T-helper 17 cell (primary cell): ENCODE data around the gene PTPRC. TPM values are rescaled to one million over a fixed set of nuclear protein-coding genes. Genes with fewer than 3 reads are reported as not detected.
A peak's percentile ranks its signal among the peaks of the same experiment; 100 is the strongest.
"Not testable (repeated sequence)": the region's sequence is repeated elsewhere in the genome, so short reads cannot be mapped to it uniquely, and the experiment has no call there.

Source experiments
- ATAC-seq: fragments of 150-1000 bp; cut with Tn5 transposase; 2 replicates; pipeline ENCODE4 v1.10.0; 2021; ENCODE audit warnings: mild to moderate bottlenecking, moderate library complexity
- DNase-seq, 3 donors: peaks; one replicate each; pipeline versions ENCODE4 v3.0.0 to v3.0.0-alpha.2; 2020 to 2021
- H3K9me3 ChIP-seq: one replicate; pipeline ENCODE4 v1.7.0; 2013; ENCODE audit warnings: low read length, mild to moderate bottlenecking; ENCODE audit not compliant: control insufficient read depth, poor library complexity, severe bottlenecking
- H3K27ac Mint-ChIP-seq: one replicate; pipeline ENCODE4 v1.8.0; 2022; ENCODE audit warnings: mild to moderate bottlenecking, moderate library complexity, mixed read lengths
- H3K27me3 Mint-ChIP-seq: one replicate; pipeline ENCODE4 v1.8.0; 2022; ENCODE audit warnings: mixed read lengths
- H3K36me3 Mint-ChIP-seq: one replicate; pipeline ENCODE4 v1.8.0; 2022; ENCODE audit warnings: low read depth, mixed read lengths
- H3K4me1 Mint-ChIP-seq: one replicate; pipeline ENCODE4 v1.8.0; 2022; ENCODE audit warnings: mild to moderate bottlenecking, mixed read lengths
- H3K4me3 Mint-ChIP-seq: one replicate; pipeline ENCODE4 v1.8.0; 2022; ENCODE audit warnings: mild to moderate bottlenecking, moderate library complexity, mixed read lengths
- total RNA-seq, 4 donors: library from RNA in 2 of 4; stranded (reverse) in 2 of 4; gene quantifications; one replicate each; pipeline ENCODE4 v1.2.3 and lab custom pipeline; 2022 to 2026

The PTPRC gene
- total RNA-seq: 100 to 1,000 TPM; 697 to 813 TPM
- total RNA-seq (lab: John Stamatoyannopoulos, UW): 1,480 to 2,246 reads per million in 2 donors

GRCh38 chr1:198638894-198639635, at the start of gene PTPRC:
Gene PTPRC (plus strand): TSS chr1:198639040. CDS start chr1:198639269, 229 bp downstream.
- H3K27me3 Mint-ChIP-seq: no peaks in the 10 kb centered on the region
- peak within 1 kb of the TSS; percentile 93 for H3K4me3 Mint-ChIP-seq
- peaks cover 21% of the 10 kb centered on the region for H3K36me3 Mint-ChIP-seq
- DNase-seq: no peak
- peak; percentile 70 for ATAC-seq
- no peaks in the 10 kb centered on the region for H3K9me3 ChIP-seq
- peaks cover 47% of the 10 kb centered on the region for H3K4me1 Mint-ChIP-seq
- H3K27ac Mint-ChIP-seq: peak within 1 kb of the TSS; percentile 85

GRCh38 chr1:198590454-198590853, 48.4 kb upstream of the PTPRC start:
- Mint-ChIP-seq H3K36me3 (peaks cover 6% of the 10 kb centered on the region), H3K27ac (no peak overlapping the region), H3K4me1 (no peaks in the 10 kb centered on the region), H3K27me3 (no peaks in the 10 kb centered on the region), H3K4me3 (no peak overlapping the region)
- H3K9me3 ChIP-seq: peaks cover 4% of the 10 kb centered on the region
- ATAC-seq: no peak
- no peak for DNase-seq

- no peak overlapping the region for H3K27ac Mint-ChIP-seq
- no peaks in the 10 kb centered on the region for H3K9me3 ChIP-seq
- ATAC-seq: no peak
- no peak overlapping the region for H3K4me3 Mint-ChIP-seq
- no peak for DNase-seq
- H3K4me1 Mint-ChIP-seq: peaks cover 17% of the 10 kb centered on the region
- peaks cover 4% of the 10 kb centered on the region for H3K36me3 Mint-ChIP-seq
- H3K27me3 Mint-ChIP-seq: no peaks in the 10 kb centered on the region
These were observed 43.1 kb upstream of the PTPRC start for GRCh38 chr1:198595765-198596164.

GRCh38 chr1:198597690-198598430, 41.0 kb upstream of the PTPRC start:
- H3K27me3 Mint-ChIP-seq: no peaks in the 10 kb centered on the region
- no peaks in the 10 kb centered on the region for H3K9me3 ChIP-seq
- peaks cover 24% of the 10 kb centered on the region for H3K4me1 Mint-ChIP-seq
- peak overlapping the region; percentile 39 for H3K4me3 Mint-ChIP-seq
- DNase-seq (no peak), ATAC-seq (peak; percentile 57)
- peak overlapping the region; percentile 48 for H3K27ac Mint-ChIP-seq
- H3K36me3 Mint-ChIP-seq: peaks cover 4% of the 10 kb centered on the region

- Mint-ChIP-seq H3K4me1 (peaks cover 28% of the 10 kb centered on the region), H3K4me3 (peak overlapping the region; percentile 31), H3K27me3 (no peaks in the 10 kb centered on the region), H3K27ac (peak overlapping the region; percentile 14), H3K36me3 (peaks cover 3% of the 10 kb centered on the region)
- ATAC-seq (peak; percentile 71), DNase-seq (no peak)
- H3K9me3 ChIP-seq: no peaks in the 10 kb centered on the region
These were observed 40.0 kb upstream of the PTPRC start for GRCh38 chr1:198598796-198599321.

- no peaks in the 10 kb centered on the region for H3K9me3 ChIP-seq
- H3K36me3 Mint-ChIP-seq: peaks cover 3% of the 10 kb centered on the region
- ATAC-seq: no peak
- peak overlapping the region; percentile 14 for H3K27ac Mint-ChIP-seq
- no peaks in the 10 kb centered on the region for H3K27me3 Mint-ChIP-seq
- no peak for DNase-seq
- H3K4me3 Mint-ChIP-seq: no peak overlapping the region
- H3K4me1 Mint-ChIP-seq: peaks cover 33% of the 10 kb centered on the region
These were observed 39.1 kb upstream of the PTPRC start for GRCh38 chr1:198599749-198600148.

- H3K4me1 Mint-ChIP-seq: peaks cover 33% of the 10 kb centered on the region
- H3K4me3 Mint-ChIP-seq: no peak overlapping the region
- peaks cover 3% of the 10 kb centered on the region for H3K36me3 Mint-ChIP-seq
- no peaks in the 10 kb centered on the region for H3K9me3 ChIP-seq
- no peak for ATAC-seq
- no peak overlapping the region for H3K27ac Mint-ChIP-seq
- no peaks in the 10 kb centered on the region for H3K27me3 Mint-ChIP-seq
- DNase-seq: no peak
These were observed 37.9 kb upstream of the PTPRC start for GRCh38 chr1:198600906-198601305.

- not testable (repeated sequence) for H3K9me3 ChIP-seq, H3K27ac Mint-ChIP-seq, ATAC-seq, H3K36me3 Mint-ChIP-seq, H3K27me3 Mint-ChIP-seq, H3K4me3 Mint-ChIP-seq, DNase-seq
- peaks cover 33% of the 10 kb centered on the region for H3K4me1 Mint-ChIP-seq
These were observed 37.5 kb upstream of the PTPRC start for GRCh38 chr1:198601310-198601709.

GRCh38 chr1:198601936-198602889, 36.6 kb upstream of the PTPRC start:
- H3K9me3 ChIP-seq: no peaks in the 10 kb centered on the region
- peak overlapping the region; percentile 76 for H3K27ac Mint-ChIP-seq
- peaks cover 39% of the 10 kb centered on the region for H3K4me1 Mint-ChIP-seq
- DNase-seq (no peak), ATAC-seq (peak; percentile 35)
- peak overlapping the region; percentile 21 for H3K4me3 Mint-ChIP-seq
- no peaks in the 10 kb centered on the region for H3K36me3 Mint-ChIP-seq
- no peaks in the 10 kb centered on the region for H3K27me3 Mint-ChIP-seq

- ATAC-seq (no peak), DNase-seq (no peak)
- no peaks in the 10 kb centered on the region for H3K27me3 Mint-ChIP-seq
- no peaks in the 10 kb centered on the region for H3K36me3 Mint-ChIP-seq
- no peak overlapping the region for H3K27ac Mint-ChIP-seq
- peaks cover 29% of the 10 kb centered on the region for H3K4me1 Mint-ChIP-seq
- H3K4me3 Mint-ChIP-seq: no peak overlapping the region
- H3K9me3 ChIP-seq: no peaks in the 10 kb centered on the region
These were observed 33.9 kb upstream of the PTPRC start for GRCh38 chr1:198604975-198605374.

GRCh38 chr1:198605406-198605805, 33.4 kb upstream of the PTPRC start:
- Mint-ChIP-seq H3K27ac (no peak overlapping the region), H3K4me1 (peaks cover 30% of the 10 kb centered on the region), H3K27me3 (no peaks in the 10 kb centered on the region), H3K4me3 (no peak overlapping the region), H3K36me3 (no peaks in the 10 kb centered on the region)
- H3K9me3 ChIP-seq: no peaks in the 10 kb centered on the region
- ATAC-seq: no peak
- no peak for DNase-seq

GRCh38 chr1:198606020-198606438, 32.8 kb upstream of the PTPRC start:
- H3K9me3 ChIP-seq: no peaks in the 10 kb centered on the region
- ATAC-seq: no peak
- DNase-seq: no peak
- Mint-ChIP-seq H3K36me3 (no peaks in the 10 kb centered on the region), H3K27ac (peak overlapping the region; percentile 84), H3K27me3 (no peaks in the 10 kb centered on the region), H3K4me3 (no peak overlapping the region), H3K4me1 (peaks cover 36% of the 10 kb centered on the region)
